SK-N-SH treated with all-trans-retinoic acid at 6 μM for 48 hours (cell line): ENCODE data around the gene FRK.

Experiments
- ATAC-seq: fragments of 200-7000 bp; cut with Tn5 transposase; 3 replicates; pipeline ENCODE4 v1.9.1; 2020; ENCODE audit warnings: mild to moderate bottlenecking, moderate library complexity
- ARNTL ChIP-seq: fragments of 450-650 bp; formaldehyde crosslinking; IDR thresholded peaks from 2 replicates; pipeline ENCODE4 v1.5.0; 2020; ENCODE audit warnings: low read depth, mild to moderate bottlenecking, moderate library complexity, borderline replicate concordance
- BACH2 ChIP-seq: fragments of 250-450 bp; sonication (Bioruptor Pico); IDR thresholded peaks from 2 replicates; pipeline ENCODE4 v1.9.0; 2021; ENCODE audit warnings: mild to moderate bottlenecking, borderline replicate concordance
- CREB5 ChIP-seq: fragments of 250-450 bp; sonication (Bioruptor Pico); IDR thresholded peaks from 2 replicates; pipeline ENCODE4 v1.5.1; 2020; ENCODE audit warnings: low read depth, mild to moderate bottlenecking, moderate library complexity
- CSDC2 ChIP-seq: fragments of 250-450 bp; sonication (Bioruptor Pico); IDR thresholded peaks from 2 replicates; pipeline ENCODE4 v1.5.0; 2020; ENCODE audit warnings: mild to moderate bottlenecking, moderate library complexity
- CSRNP3 ChIP-seq: fragments of 250-450 bp; sonication (Bioruptor Pico); IDR thresholded peaks from 2 replicates; pipeline ENCODE4 v1.5.1; 2021; ENCODE audit warnings: mild to moderate bottlenecking, moderate library complexity
- ESRRG ChIP-seq: fragments of 250-450 bp; sonication (Bioruptor Pico); IDR thresholded peaks from 2 replicates; pipeline ENCODE4 v1.6.1; 2021; ENCODE audit warnings: mild to moderate bottlenecking
- GLIS3 ChIP-seq: fragments of 250-450 bp; sonication (Bioruptor Pico); IDR thresholded peaks from 2 replicates; pipeline ENCODE4 v1.5.0; 2020; ENCODE audit warnings: mild to moderate bottlenecking, moderate library complexity
- ISL1 ChIP-seq: fragments of 250-450 bp; sonication (Bioruptor Pico); IDR thresholded peaks from 2 replicates; pipeline ENCODE4 v2.1.2; 2022; ENCODE audit warnings: mild to moderate bottlenecking, moderate library complexity
- OSR1 ChIP-seq: fragments of 250-450 bp; sonication (Bioruptor Pico); IDR thresholded peaks from 2 replicates; pipeline ENCODE4 v1.8.0; 2022; ENCODE audit warnings: moderate library complexity, mild to moderate bottlenecking, inconsistent platforms
- PPARA ChIP-seq: fragments of 250-450 bp; sonication (Bioruptor Pico); IDR thresholded peaks from 2 replicates; pipeline ENCODE4 v1.5.0; 2020; ENCODE audit warnings: mild to moderate bottlenecking, borderline replicate concordance
- RARB ChIP-seq: fragments of 250-450 bp; sonication (Bioruptor Pico); IDR thresholded peaks from 2 replicates; pipeline ENCODE4 v1.8.0; 2021; ENCODE audit warnings: mild to moderate bottlenecking, moderate library complexity
- SNAI2 ChIP-seq: fragments of 250-450 bp; sonication (Bioruptor Pico); IDR thresholded peaks from 2 replicates; pipeline ENCODE4 v1.5.0; 2020; ENCODE audit warnings: mild to moderate bottlenecking, moderate library complexity
- TCF4 ChIP-seq: fragments of 250-450 bp; sonication (Bioruptor Pico); IDR thresholded peaks from 2 replicates; pipeline ENCODE4 v1.8.0; 2021; ENCODE audit warnings: mild to moderate bottlenecking, moderate library complexity, borderline replicate concordance
- TOX ChIP-seq: fragments of 250-450 bp; sonication (Bioruptor Pico); IDR thresholded peaks from 2 replicates; pipeline ENCODE4 v1.8.0; 2021; ENCODE audit warnings: mild to moderate bottlenecking, moderate library complexity, borderline replicate concordance
- ZC3H10 ChIP-seq: fragments of 250-450 bp; sonication (Bioruptor Pico); IDR thresholded peaks from 2 replicates; pipeline ENCODE4 v1.5.1; 2021; ENCODE audit warnings: mild to moderate bottlenecking, moderate library complexity
- ZFP3 ChIP-seq: fragments of 250-450 bp; sonication (Bioruptor Pico); IDR thresholded peaks from 2 replicates; pipeline ENCODE4 v1.5.0; 2020; ENCODE audit warnings: mild to moderate bottlenecking, moderate library complexity
- ZFP30 ChIP-seq: fragments of 450-650 bp; formaldehyde crosslinking; IDR thresholded peaks from 2 replicates; pipeline ENCODE4 v1.5.0; 2022; ENCODE audit warnings: mild to moderate bottlenecking, moderate library complexity
- ZNF565 ChIP-seq: fragments of 450-650 bp; formaldehyde crosslinking; conservative IDR thresholded peaks from 2 replicates; pipeline ENCODE4 v1.5.0; 2020; ENCODE audit warnings: low read depth, mild to moderate bottlenecking, moderate library complexity
- ZNF70 ChIP-seq: fragments of 450-650 bp; formaldehyde crosslinking; IDR thresholded peaks from 2 replicates; pipeline ENCODE4 v1.5.0; 2020; ENCODE audit warnings: mild to moderate bottlenecking, moderate library complexity
- ZNF8 ChIP-seq: fragments of 450-650 bp; formaldehyde crosslinking; IDR thresholded peaks from 2 replicates; pipeline ENCODE4 v1.5.0; 2020; ENCODE audit warnings: mild to moderate bottlenecking, moderate library complexity
- TF ChIP-seq, protein P1 (sequence below): fragments of 250-450 bp; sonication (Bioruptor Pico); IDR thresholded peaks from 2 replicates; pipeline ENCODE4 v1.8.0; 2020; ENCODE audit warnings: mild to moderate bottlenecking, moderate library complexity, borderline replicate concordance

FRK gene

DNA sequence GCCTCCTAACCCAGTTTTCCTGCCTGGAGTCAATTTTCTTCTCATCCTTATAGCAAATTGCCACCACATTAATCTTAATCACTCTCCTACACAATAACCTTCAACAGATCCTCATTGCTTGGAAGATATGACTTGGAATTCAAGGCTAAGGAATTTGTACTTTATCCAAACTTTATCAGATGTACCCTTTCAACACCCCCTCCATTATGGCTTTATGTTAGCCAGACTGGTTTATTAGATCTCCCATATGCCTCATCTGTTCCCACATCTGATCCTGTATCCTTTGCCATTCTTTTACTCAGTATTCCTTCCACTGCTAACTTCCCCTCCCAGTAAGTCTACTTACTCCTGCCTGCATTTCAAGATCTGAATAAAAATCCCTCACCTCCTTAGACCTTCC, 4.0 kb upstream of the FRK start:
- TF ChIP-seq, protein P1, sequence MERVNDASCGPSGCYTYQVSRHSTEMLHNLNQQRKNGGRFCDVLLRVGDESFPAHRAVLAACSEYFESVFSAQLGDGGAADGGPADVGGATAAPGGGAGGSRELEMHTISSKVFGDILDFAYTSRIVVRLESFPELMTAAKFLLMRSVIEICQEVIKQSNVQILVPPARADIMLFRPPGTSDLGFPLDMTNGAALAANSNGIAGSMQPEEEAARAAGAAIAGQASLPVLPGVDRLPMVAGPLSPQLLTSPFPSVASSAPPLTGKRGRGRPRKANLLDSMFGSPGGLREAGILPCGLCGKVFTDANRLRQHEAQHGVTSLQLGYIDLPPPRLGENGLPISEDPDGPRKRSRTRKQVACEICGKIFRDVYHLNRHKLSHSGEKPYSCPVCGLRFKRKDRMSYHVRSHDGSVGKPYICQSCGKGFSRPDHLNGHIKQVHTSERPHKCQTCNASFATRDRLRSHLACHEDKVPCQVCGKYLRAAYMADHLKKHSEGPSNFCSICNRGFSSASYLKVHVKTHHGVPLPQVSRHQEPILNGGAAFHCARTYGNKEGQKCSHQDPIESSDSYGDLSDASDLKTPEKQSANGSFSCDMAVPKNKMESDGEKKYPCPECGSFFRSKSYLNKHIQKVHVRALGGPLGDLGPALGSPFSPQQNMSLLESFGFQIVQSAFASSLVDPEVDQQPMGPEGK = no peak
- no peak for TF ChIP-seq CSRNP3 (CRISPR knock-in tag)
- TF ChIP-seq TOX (CRISPR knock-in tag) = no peak
- no peak for TF ChIP-seq OSR1 (CRISPR knock-in tag)
- TF ChIP-seq CSDC2 (CRISPR knock-in tag) = no peak
- TF ChIP-seq TCF4 (CRISPR knock-in tag) = 0 out of 2 replicates have a peak, but pooled peaks have one; percentile 25
- TF ChIP-seq ZFP30 (CRISPR knock-in tag) = no peak
- no peak for TF ChIP-seq ZNF565 (CRISPR knock-in tag)
- no peak for TF ChIP-seq ZNF8 (CRISPR knock-in tag)
- no peak for TF ChIP-seq ESRRG
- peak; percentile 75 for TF ChIP-seq ISL1 (CRISPR knock-in tag)
- ATAC-seq = no peak

- ATAC-seq = no peak
- TF ChIP-seq ZNF8 (CRISPR knock-in tag) = no peak
- TF ChIP-seq ARNTL (CRISPR knock-in tag) = no peak
- TF ChIP-seq PPARA (CRISPR knock-in tag) = no peak
- TF ChIP-seq BACH2 (CRISPR knock-in tag) = no peak
- TF ChIP-seq CREB5 (CRISPR knock-in tag) = no peak
- TF ChIP-seq CSRNP3 (CRISPR knock-in tag) = no peak
- TF ChIP-seq ISL1 (CRISPR knock-in tag) = no peak
- TF ChIP-seq SNAI2 (CRISPR knock-in tag) = no peak
- no peak for TF ChIP-seq ZFP30 (CRISPR knock-in tag)
- no peak for TF ChIP-seq ZNF565 (CRISPR knock-in tag)
- TF ChIP-seq, protein P1 = no peak
- TF ChIP-seq ZFP3 (CRISPR knock-in tag) = no peak
- TF ChIP-seq OSR1 (CRISPR knock-in tag) = no peak
- no peak for TF ChIP-seq ZC3H10 (CRISPR knock-in tag)
- no peak for TF ChIP-seq GLIS3 (CRISPR knock-in tag)
Measured at GRCh38 chr6:116062496-116062895, 1.8 kb upstream of the FRK start.

DNA sequence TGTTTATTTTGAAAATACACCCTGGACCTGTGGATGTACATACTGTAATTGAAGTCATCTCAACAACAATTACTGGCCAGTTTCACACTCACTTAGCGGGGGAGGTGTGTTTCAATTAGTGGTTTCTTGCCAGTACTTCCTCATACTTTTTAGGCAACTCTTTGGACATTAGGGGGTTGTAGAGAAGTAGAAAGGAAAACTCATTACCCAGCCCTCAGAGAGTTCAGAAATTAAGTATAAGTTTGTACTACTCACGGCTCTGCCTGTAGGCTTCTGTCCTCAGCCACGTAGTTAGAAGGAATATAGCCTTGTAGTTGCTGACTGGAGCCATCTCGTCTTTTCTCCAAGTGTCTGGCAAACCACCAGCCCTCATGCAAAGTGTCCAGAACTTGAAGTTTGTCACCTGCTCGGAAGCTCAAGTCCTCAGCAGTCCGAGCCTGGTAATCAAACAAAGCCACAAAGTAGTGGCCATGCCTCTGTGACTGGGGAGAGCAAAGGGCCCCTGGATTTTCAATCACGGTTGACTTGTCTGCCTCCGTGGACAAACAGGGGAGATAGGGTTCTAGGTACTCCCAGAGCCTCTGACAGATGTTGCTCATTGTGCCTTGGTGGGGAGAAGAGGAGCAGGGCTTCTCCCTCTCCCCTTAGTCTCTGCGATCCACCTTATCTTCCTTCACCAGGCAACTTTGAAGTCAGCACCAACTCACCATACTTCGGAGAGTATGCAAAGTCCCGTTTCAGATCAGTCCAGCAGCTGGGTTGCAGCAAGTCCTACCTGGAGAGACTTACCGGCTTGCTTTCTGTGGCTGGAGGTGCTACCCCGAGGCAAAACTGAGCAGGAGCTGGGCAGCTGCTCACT, 749 bp downstream of the FRK start:
- no peak for ATAC-seq
- no peak for TF ChIP-seq CREB5 (CRISPR knock-in tag)
- TF ChIP-seq TCF4 (CRISPR knock-in tag) = no peak
- no peak for TF ChIP-seq OSR1 (CRISPR knock-in tag)
- TF ChIP-seq, protein P1 = no peak
- no peak for TF ChIP-seq ISL1 (CRISPR knock-in tag)
- no peak for TF ChIP-seq RARB
- TF ChIP-seq BACH2 (CRISPR knock-in tag) = no peak
- TF ChIP-seq ESRRG = no peak
- no peak for TF ChIP-seq ZFP3 (CRISPR knock-in tag)
- no peak for TF ChIP-seq ZNF565 (CRISPR knock-in tag)
- TF ChIP-seq ARNTL (CRISPR knock-in tag) = no peak
- no peak for TF ChIP-seq TOX (CRISPR knock-in tag)
- TF ChIP-seq ZNF70 (CRISPR knock-in tag) = no peak
- TF ChIP-seq CSDC2 (CRISPR knock-in tag) = no peak
- TF ChIP-seq CSRNP3 (CRISPR knock-in tag) = no peak
- TF ChIP-seq ZC3H10 (CRISPR knock-in tag) = no peak
- TF ChIP-seq GLIS3 (CRISPR knock-in tag) = no peak
